ELF-1 (cell line): ENCODE measurements around the gene SMIM14.
"Not testable (repeated sequence)": the region's sequence is repeated elsewhere in the genome, so short reads cannot be mapped to it uniquely, and the experiment has no call there.

Experiments used
- DNase-seq: peaks from one replicate; pipeline ENCODE4 v3.0.0-alpha.2; 2016; ENCODE audit warnings: low read depth, low spot score

SMIM14 gene

GRCh38 chr4:39532237-39532636, 106.4 kb downstream of the SMIM14 start:
- DNase-seq = not testable (repeated sequence)

- DNase-seq = no peak
Observed at GRCh38 chr4:39530682-39531081, 108.0 kb downstream of the SMIM14 start.

- no peak for DNase-seq
Observed at GRCh38 chr4:39529534-39529933, 109.1 kb downstream of the SMIM14 start.

GRCh38 chr4:39528061-39528465, 110.6 kb downstream of the SMIM14 start:
- no peak for DNase-seq

GRCh38 chr4:39527296-39528060, 111.2 kb downstream of the SMIM14 start, which contains the start of gene UGDH:
TSS of gene UGDH (minus strand) at chr4:39527439. CDS start at chr4:39521512, 5,927 bp downstream.
- DNase-seq = peak; percentile 99

- DNase-seq = no peak
Observed at GRCh38 chr4:39526765-39527295, 111.8 kb downstream of the SMIM14 start.

- no peak for DNase-seq
Observed at GRCh38 chr4:39525822-39526690, 112.6 kb downstream of the SMIM14 start.

GRCh38 chr4:39524161-39524957, 114.3 kb downstream of the SMIM14 start:
- DNase-seq = no peak

- no peak for DNase-seq
Observed at GRCh38 chr4:39522068-39522467, 116.6 kb downstream of the SMIM14 start.

GRCh38 chr4:39521253-39521919, 117.3 kb downstream of the SMIM14 start:
- DNase-seq = no peak

GRCh38 chr4:39518484-39518883, 120.2 kb downstream of the SMIM14 start:
- DNase-seq = no peak

- DNase-seq = no peak
Observed at GRCh38 chr4:39516407-39516966, 122.2 kb downstream of the SMIM14 start.

- not testable (repeated sequence) for DNase-seq
Observed at GRCh38 chr4:39515669-39516401, 122.8 kb downstream of the SMIM14 start.

- DNase-seq = no peak
Observed at GRCh38 chr4:39514888-39515401, 123.7 kb downstream of the SMIM14 start.

GRCh38 chr4:39514266-39514665, 124.4 kb downstream of the SMIM14 start:
- DNase-seq = not testable (repeated sequence)

- no peak for DNase-seq
Observed at GRCh38 chr4:39510348-39510929, 128.2 kb downstream of the SMIM14 start.

GRCh38 chr4:39505581-39505980, 133.1 kb downstream of the SMIM14 start:
- no peak for DNase-seq

- no peak for DNase-seq
Observed at GRCh38 chr4:39504538-39504937, 134.1 kb downstream of the SMIM14 start.

GRCh38 chr4:39502664-39503035, 136.0 kb downstream of the SMIM14 start:
- not testable (repeated sequence) for DNase-seq
